ENCODE results near the gene HINFP.

- no peak for TF ChIP-seq POLR2A (IDR thresholded peaks at IDR 0.05)
- TF ChIP-seq CTCF (IDR thresholded peaks at IDR 0.05): no peak
Measured at GRCh38 chr11:119088406-119088805, 33.0 kb upstream of the HINFP start.
